Measurements from ENCODE around the gene RBMY1E.
"Not testable (repeated sequence)": the region's sequence is repeated elsewhere in the genome, so short reads cannot be mapped to it uniquely, and the experiment has no call there.

Gene RBMY1E

GRCh38 chrY:21917932-21918331, at the start of gene RBMY1E:
Gene RBMY1E, minus strand, starts transcription at chrY:21918032. Its CDS starts 1,978 bp downstream, at chrY:21916054.
- not testable (repeated sequence) for DNase-seq (ENCODE audit: low read depth)

DNA sequence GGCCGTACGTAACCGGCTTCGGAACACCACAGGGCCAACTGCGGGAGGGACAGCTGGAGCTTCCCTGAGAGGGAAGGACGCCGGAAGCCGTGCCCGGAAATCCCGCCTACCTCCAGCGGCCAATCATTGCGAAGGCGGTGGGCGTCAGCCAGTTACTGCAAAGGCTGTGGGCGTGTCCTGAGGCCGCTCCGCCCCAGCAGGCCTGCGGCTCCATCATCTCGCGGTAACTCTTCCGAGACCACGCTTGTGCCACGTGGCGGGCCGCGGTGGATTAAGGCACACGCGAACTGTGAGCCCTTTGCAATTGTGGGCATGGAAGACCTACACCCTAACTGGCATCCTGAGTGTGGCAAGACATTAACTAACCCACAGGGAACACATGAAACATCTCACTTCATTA, 23.4 kb downstream of the RBMY1E start, which contains the start of gene RBMY1D:
TSS of gene RBMY1D (minus strand) at position 101 of the 400 bp plus-strand sequence. CDS start 2,013 bp downstream, outside the sequence.
- not testable (repeated sequence) for DNase-seq (ENCODE audit: low read depth)

- DNase-seq (ENCODE audit: low read depth) = not testable (repeated sequence)
Observed at GRCh38 chrY:21869407-21870076, 48.3 kb downstream of the RBMY1E start.

All from amniotic epithelial cell (primary cell).